HG03135 (cell line): Measurements from ENCODE around the gene NOVA2.

Experiments used
- ATAC-seq: cut with Tn5 transposase; IDR thresholded peaks from one replicate; pipeline ENCODE4 v1.9.1; 2021; ENCODE audit warnings: mild to moderate bottlenecking, moderate library complexity; ENCODE audit not compliant: unreplicated experiment

The NOVA2 gene

GRCh38 chr19:45962021-45962420 is 11.6 kb downstream of the NOVA2 start:
- no peak for ATAC-seq

GRCh38 chr19:45960595-45961235 is 12.9 kb downstream of the NOVA2 start:
- ATAC-seq, result no peak

GRCh38 chr19:45959517-45960025 is 14.1 kb downstream of the NOVA2 start:
- ATAC-seq, result no peak

- no peak for ATAC-seq
Measured at GRCh38 chr19:45958769-45959516, 14.7 kb downstream of the NOVA2 start.

- ATAC-seq, result no peak
Measured at GRCh38 chr19:45958320-45958719, 15.3 kb downstream of the NOVA2 start.

GRCh38 chr19:45955905-45956608 is 17.6 kb downstream of the NOVA2 start:
- no peak for ATAC-seq

- ATAC-seq, result no peak
Measured at GRCh38 chr19:45954156-45954555, 19.5 kb downstream of the NOVA2 start.

GRCh38 chr19:45953676-45954075 is 20.0 kb downstream of the NOVA2 start:
- ATAC-seq, result no peak

GRCh38 chr19:45952686-45953505 is 20.8 kb downstream of the NOVA2 start:
- ATAC-seq, result no peak

GRCh38 chr19:45952341-45952685 is 21.4 kb downstream of the NOVA2 start:
- ATAC-seq, result no peak

- ATAC-seq, result no peak
Measured at GRCh38 chr19:45947926-45948325, 25.7 kb downstream of the NOVA2 start.

GRCh38 chr19:45940515-45940805 is 33.2 kb downstream of the NOVA2 start:
- ATAC-seq, result no peak

GRCh38 chr19:45939792-45940514 is 33.7 kb downstream of the NOVA2 start:
- ATAC-seq, result no peak

GRCh38 chr19:45938733-45939319 is 34.8 kb downstream of the NOVA2 start:
- ATAC-seq, result no peak

- ATAC-seq, result no peak
Measured at GRCh38 chr19:45935267-45935666, 38.4 kb downstream of the NOVA2 start.

- no peak for ATAC-seq
Measured at GRCh38 chr19:45934551-45935230, 39.0 kb downstream of the NOVA2 start.

GRCh38 chr19:45933759-45934158 is 39.9 kb downstream of the NOVA2 start:
- no peak for ATAC-seq

GRCh38 chr19:45931055-45931454 is 42.6 kb downstream of the NOVA2 start:
- ATAC-seq, result no peak

- no peak for ATAC-seq
Measured at GRCh38 chr19:45929247-45929646, 44.4 kb downstream of the NOVA2 start.
